IPS-18c (cell line): ENCODE measurements around the gene FAR2.
"Not testable (repeated sequence)": the region's sequence is repeated elsewhere in the genome, so short reads cannot be mapped to it uniquely, and the experiment has no call there.

Experiments used
- H3K4me3 ChIP-seq: 2 replicates; pipeline ENCODE4 v1.7.0; 2013; ENCODE audit warnings: low read depth, mild to moderate bottlenecking, low read length, moderate library complexity; ENCODE audit not compliant: insufficient read depth
- H3K9me3 ChIP-seq: one replicate; pipeline ENCODE4 v1.6.1; 2013; ENCODE audit warnings: mild to moderate bottlenecking, low read length, moderate library complexity; ENCODE audit not compliant: control insufficient read depth, insufficient read depth

FAR2 gene

GRCh38 chr12:29149691-29150281 lies 708 bp downstream of the FAR2 start:
- Histone ChIP-seq H3K4me3 (peak overlapping the region; percentile 81), H3K9me3 (no peaks in the 10 kb centered on the region)

- Histone ChIP-seq H3K9me3 (no peaks in the 10 kb centered on the region), H3K4me3 (peak overlapping the region; percentile 81; the same call in 1 of the 2 replicates)
These were observed 1.4 kb downstream of the FAR2 start for GRCh38 chr12:29150462-29150861.

- H3K4me3 ChIP-seq: no peak overlapping the region
These were observed 3.3 kb downstream of the FAR2 start for GRCh38 chr12:29152223-29152868.

GRCh38 chr12:29152981-29153630 lies 4.0 kb downstream of the FAR2 start:
- H3K9me3 ChIP-seq: no peaks in the 10 kb centered on the region
- H3K4me3 ChIP-seq: no peak overlapping the region

More at GRCh38 chr12:29152223-29152868, 3.3 kb downstream of the FAR2 start:
- H3K9me3 ChIP-seq: no peaks in the 10 kb centered on the region

GRCh38 chr12:29155079-29155478 lies 6.0 kb downstream of the FAR2 start:
- no peaks in the 10 kb centered on the region for H3K9me3 ChIP-seq
- no peak overlapping the region for H3K4me3 ChIP-seq

GRCh38 chr12:29157486-29157946 lies 8.4 kb downstream of the FAR2 start:
- H3K4me3 ChIP-seq: no peak overlapping the region
- H3K9me3 ChIP-seq: no peaks in the 10 kb centered on the region

GRCh38 chr12:29158115-29158763 lies 9.2 kb downstream of the FAR2 start:
- Histone ChIP-seq H3K9me3 (no peaks in the 10 kb centered on the region), H3K4me3 (no peak overlapping the region)

GRCh38 chr12:29159661-29160060 lies 10.6 kb downstream of the FAR2 start:
- Histone ChIP-seq H3K9me3 (no peaks in the 10 kb centered on the region), H3K4me3 (no peak overlapping the region)

GRCh38 chr12:29160230-29160629 lies 11.2 kb downstream of the FAR2 start:
- no peaks in the 10 kb centered on the region for H3K9me3 ChIP-seq
- no peak overlapping the region for H3K4me3 ChIP-seq

GRCh38 chr12:29163146-29163545 lies 14.1 kb downstream of the FAR2 start:
- H3K9me3 ChIP-seq: no peaks in the 10 kb centered on the region
- H3K4me3 ChIP-seq: no peak overlapping the region

GRCh38 chr12:29164477-29165393 lies 15.7 kb downstream of the FAR2 start:
- H3K9me3 ChIP-seq: no peaks in the 10 kb centered on the region
- no peak overlapping the region for H3K4me3 ChIP-seq

- no peaks in the 10 kb centered on the region for H3K9me3 ChIP-seq
- no peak overlapping the region for H3K4me3 ChIP-seq
These were observed 18.4 kb downstream of the FAR2 start for GRCh38 chr12:29167445-29167844.

GRCh38 chr12:29167988-29168387 lies 18.9 kb downstream of the FAR2 start:
- Histone ChIP-seq H3K9me3 (no peaks in the 10 kb centered on the region), H3K4me3 (no peak overlapping the region)

GRCh38 chr12:29169978-29170377 lies 20.9 kb downstream of the FAR2 start:
- H3K4me3 ChIP-seq, H3K9me3 ChIP-seq: not testable (repeated sequence)

- not testable (repeated sequence) for H3K4me3 ChIP-seq, H3K9me3 ChIP-seq
These were observed 21.5 kb downstream of the FAR2 start for GRCh38 chr12:29170478-29171084.

- H3K9me3 ChIP-seq: no peaks in the 10 kb centered on the region
- H3K4me3 ChIP-seq: no peak overlapping the region
These were observed 22.6 kb downstream of the FAR2 start for GRCh38 chr12:29171421-29172258.
